Measurements from ENCODE around the gene LTO1.

GRCh38 chr11:69682221-69682620 is 7.1 kb upstream of the LTO1 start:
- no peak for TF ChIP-seq CTCF (IDR thresholded peaks at IDR 0.05 in 8 of 11, conservative IDR thresholded peaks at IDR 0.05 in 3 of 11)
- TF ChIP-seq POLR2AphosphoS5 (IDR thresholded peaks at IDR 0.05): no peak
- no peak for TF ChIP-seq POLR2A (IDR thresholded peaks at IDR 0.05)

Measured in spleen (tissue), 7 donors.